Measurements from ENCODE around the gene BACE2.

GRCh38 chr21:41188486-41189149 is 20.7 kb downstream of the BACE2 start:
- TF ChIP-seq POLR2A (IDR thresholded peaks at IDR 0.05; ENCODE audit: borderline replicate concordance, extremely low read depth, insufficient read depth, insufficient read length) (no peak), EZH2 (IDR thresholded peaks at IDR 0.05) (no peak), EZH2phosphoT487 (IDR thresholded peaks at IDR 0.05; ENCODE audit: borderline replicate concordance) (no peak), YY1 (IDR thresholded peaks at IDR 0.05; ENCODE audit: extremely low read depth, insufficient replicate concordance, low read depth, low read length) (no peak), SRF (IDR thresholded peaks at IDR 0.05; ENCODE audit: low read depth) (no peak), TCF7L2 (IDR thresholded peaks at IDR 0.05; ENCODE audit: borderline replicate concordance, extremely low read depth, insufficient read depth, insufficient read length) (no peak)
- TF ChIP-seq, protein P1, sequence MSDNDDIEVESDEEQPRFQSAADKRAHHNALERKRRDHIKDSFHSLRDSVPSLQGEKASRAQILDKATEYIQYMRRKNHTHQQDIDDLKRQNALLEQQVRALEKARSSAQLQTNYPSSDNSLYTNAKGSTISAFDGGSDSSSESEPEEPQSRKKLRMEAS (IDR thresholded peaks at IDR 0.05): no peak
- TF ChIP-seq, protein P2, sequence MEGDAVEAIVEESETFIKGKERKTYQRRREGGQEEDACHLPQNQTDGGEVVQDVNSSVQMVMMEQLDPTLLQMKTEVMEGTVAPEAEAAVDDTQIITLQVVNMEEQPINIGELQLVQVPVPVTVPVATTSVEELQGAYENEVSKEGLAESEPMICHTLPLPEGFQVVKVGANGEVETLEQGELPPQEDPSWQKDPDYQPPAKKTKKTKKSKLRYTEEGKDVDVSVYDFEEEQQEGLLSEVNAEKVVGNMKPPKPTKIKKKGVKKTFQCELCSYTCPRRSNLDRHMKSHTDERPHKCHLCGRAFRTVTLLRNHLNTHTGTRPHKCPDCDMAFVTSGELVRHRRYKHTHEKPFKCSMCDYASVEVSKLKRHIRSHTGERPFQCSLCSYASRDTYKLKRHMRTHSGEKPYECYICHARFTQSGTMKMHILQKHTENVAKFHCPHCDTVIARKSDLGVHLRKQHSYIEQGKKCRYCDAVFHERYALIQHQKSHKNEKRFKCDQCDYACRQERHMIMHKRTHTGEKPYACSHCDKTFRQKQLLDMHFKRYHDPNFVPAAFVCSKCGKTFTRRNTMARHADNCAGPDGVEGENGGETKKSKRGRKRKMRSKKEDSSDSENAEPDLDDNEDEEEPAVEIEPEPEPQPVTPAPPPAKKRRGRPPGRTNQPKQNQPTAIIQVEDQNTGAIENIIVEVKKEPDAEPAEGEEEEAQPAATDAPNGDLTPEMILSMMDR (IDR thresholded peaks at IDR 0.05 in 2 of 3, conservative IDR thresholded peaks at IDR 0.05 in 1 of 3; ENCODE audit: borderline replicate concordance in 1 of 3, insufficient read depth in 1 of 3, low read depth in 2 of 3, low read length in 2 of 3): no peak

Measured in HCT116 (cell line).